Epithelial cell of alveolus of lung (primary cell): Measurements from ENCODE around the gene GTF2A2. TPM values are rescaled to one million over a fixed set of nuclear protein-coding genes. Genes with fewer than 3 reads are reported as not detected.

Experiments
- total RNA-seq: library from RNA; depleted of rRNA; stranded (reverse); fragments of >200 nt; gene quantifications from 2 replicates; pipeline ENCODE4 v1.2.1, GENCODE V29; 2015

The GTF2A2 gene
- 35.8 and 36.7 TPM in 2 replicates for total RNA-seq

GRCh38 chr15:59656897-59657634, at the start of gene GTF2A2:
GTF2A2 (minus strand) TSS chr15:59657515; CDS start chr15:59652277, 5,238 bp downstream.

GRCh38 chr15:59688782-59689625, 31.7 kb upstream of the GTF2A2 start, which contains the start of gene BNIP2:
BNIP2 (minus strand) TSS chr15:59689320; CDS start chr15:59682457, 6,863 bp downstream.

GRCh38 chr15:59611276-59612260, 45.7 kb downstream of the GTF2A2 start, which contains the start of gene GCNT3:
GCNT3 (plus strand) TSS chr15:59611783; CDS start chr15:59618239, 6,456 bp downstream.

Other genes with a start within 250 kb of the GTF2A2 start
- gene FAM81A, start 219.3 kb downstream of the GTF2A2 start, total RNA-seq = 0.08 and 0.65 TPM in 2 replicates
- not detected in 2 replicates for gene GCNT3, start 45.7 kb downstream of the GTF2A2 start, total RNA-seq
- gene BNIP2, start 31.8 kb upstream of the GTF2A2 start, total RNA-seq = 75.5 and 118 TPM in 2 replicates